T-helper 2 cell (primary cell): ENCODE data around the gene SEMA4D.

ENCODE experiments used
- DNase-seq, 5 experiments: peaks; one replicate each; pipeline versions ENCODE4 v3.0.0 to v3.0.0-alpha.2; 2012 to 2022

Gene SEMA4D

GRCh38 chr9:89351584-89352300, 146.2 kb downstream of the SEMA4D start:
- no peak for DNase-seq

DNA sequence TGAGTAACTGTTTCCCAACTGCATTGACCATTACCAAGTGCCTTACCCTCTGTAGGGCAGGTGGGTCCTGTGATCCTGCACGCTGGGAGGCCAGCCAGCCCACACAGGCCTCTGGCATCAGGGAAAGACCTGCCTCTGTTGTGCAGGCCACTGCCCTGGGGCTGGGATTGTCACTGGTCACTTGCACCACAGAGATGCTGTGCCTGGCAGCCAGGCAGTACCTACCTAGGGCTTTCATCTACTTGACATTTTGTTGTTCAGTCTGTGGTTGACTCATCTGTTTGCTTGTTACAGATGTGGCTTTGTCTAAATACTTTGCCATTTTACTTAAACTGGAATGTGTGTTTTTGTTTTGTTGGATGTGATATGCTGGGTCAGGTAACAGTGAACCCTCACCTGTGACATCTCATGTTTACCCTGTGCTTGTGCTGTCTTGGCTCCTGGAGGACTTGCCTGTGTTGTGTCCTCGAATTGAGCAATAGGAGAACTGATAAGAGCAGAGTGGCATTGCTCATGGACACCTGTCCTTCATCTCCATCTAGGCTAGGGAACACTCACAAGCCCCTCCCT, 146.8 kb downstream of the SEMA4D start:
- no peak for DNase-seq

GRCh38 chr9:89349607-89350006, 148.3 kb downstream of the SEMA4D start:
- no peak for DNase-seq

DNA sequence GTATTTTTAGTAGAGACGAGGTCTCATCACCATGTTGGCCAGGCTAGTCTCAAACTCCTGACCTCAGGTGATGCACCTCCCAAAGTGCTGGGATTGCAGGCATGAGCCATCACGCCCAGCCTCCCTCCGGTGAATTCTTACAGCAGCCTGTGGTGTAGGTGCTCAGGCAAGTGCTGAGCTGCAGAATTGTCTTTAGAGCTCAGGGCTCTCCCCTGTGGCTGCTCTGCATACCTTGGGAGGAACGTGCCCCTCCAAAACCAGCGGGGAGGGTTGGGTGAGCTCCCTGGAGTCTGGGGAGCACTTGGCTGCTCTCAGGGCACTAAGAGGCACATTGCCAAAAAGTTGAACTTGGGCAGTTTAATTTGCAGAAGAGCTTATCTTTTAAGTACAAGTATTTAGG, 150.3 kb downstream of the SEMA4D start:
- DNase-seq, result no peak

GRCh38 chr9:89346696-89347095, 151.2 kb downstream of the SEMA4D start:
- no peak for DNase-seq

DNA sequence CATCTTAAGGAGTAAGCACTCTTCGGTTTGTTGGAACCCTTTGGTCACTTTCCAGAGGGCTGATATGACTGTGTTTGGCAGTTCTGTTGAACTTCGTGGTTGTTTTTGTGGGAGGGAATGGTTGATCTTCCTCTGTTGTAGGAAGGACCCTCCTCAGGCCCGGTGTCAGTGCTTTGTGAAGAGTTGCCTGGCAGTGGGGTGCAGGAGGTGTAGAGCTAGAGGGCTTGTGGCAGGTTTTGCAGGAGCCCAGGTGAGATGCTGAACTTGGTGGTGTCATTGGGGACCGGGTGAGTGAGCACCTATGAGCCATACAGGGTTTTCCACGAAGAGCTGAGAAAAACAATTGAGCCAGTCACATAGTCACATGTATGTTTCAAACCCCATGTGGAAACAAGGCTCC, 152.4 kb downstream of the SEMA4D start:
- peak in 1 of 5 experiments; percentile 36 for DNase-seq

DNA sequence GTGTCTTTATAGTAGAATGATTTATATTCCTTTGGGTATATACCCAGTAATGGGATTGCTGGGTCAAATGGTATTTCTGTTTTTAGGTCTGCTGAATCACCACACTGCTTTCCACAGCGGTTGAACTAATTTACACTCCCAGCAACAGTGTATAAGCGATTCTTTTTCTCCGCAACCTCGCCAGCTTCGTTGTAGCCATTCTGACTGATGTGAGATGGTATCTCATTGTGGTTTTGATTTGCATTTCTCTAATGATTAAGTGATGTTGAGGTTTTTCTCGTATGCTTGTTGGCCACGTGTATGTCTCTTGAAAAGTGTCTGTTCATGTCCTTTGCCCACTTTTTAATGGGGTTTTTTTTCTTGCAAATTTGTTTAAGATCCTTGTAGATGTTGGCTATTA, 154.1 kb downstream of the SEMA4D start:
- DNase-seq, result peak in 1 of 5 experiments; percentile 85

DNA sequence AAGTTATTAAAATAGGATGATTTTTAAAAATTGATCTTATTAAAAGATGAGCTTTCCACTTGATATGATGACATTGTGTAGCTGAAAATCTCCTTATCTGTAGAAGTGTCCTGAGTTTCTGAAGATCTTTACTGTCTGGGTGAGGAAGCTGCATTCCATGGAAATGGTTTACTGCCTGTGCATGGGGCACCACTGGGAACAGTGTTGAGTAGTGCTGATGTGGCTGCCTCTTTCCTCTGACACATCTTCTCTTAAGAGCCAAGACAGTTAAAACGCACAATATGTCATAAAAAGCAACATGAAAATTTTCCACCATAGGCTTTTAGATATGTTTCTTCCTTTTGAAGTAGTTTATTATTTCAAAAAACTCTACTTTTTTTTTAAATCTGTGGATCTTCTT, 155.0 kb downstream of the SEMA4D start:
- no peak for DNase-seq

GRCh38 chr9:89342213-89342612, 155.7 kb downstream of the SEMA4D start:
- no peak for DNase-seq

- peak in 1 of 5 experiments; percentile 60 for DNase-seq
These were observed 157.6 kb downstream of the SEMA4D start for GRCh38 chr9:89340332-89340731.

DNA sequence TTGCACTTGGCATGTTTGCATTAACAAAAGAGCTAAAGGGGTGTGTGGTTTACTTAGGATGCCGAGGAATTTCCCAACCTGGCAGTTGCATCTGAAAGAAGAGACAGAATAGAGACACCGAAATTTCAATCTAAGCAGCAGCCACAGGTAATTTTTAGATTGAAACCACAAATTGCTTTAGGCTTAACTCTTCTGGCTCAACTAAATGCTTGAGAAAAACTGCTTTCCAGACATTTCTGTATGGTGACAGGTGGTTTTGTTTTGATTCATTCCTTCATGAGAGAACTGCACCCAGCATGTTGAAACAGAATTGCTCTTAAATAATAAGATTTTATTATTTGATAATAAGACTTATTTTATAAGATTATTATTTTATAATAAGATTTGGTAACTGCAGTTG, 158.1 kb downstream of the SEMA4D start:
- peak in 1 of 5 experiments; percentile 53 for DNase-seq

- no peak for DNase-seq
These were observed 167.4 kb downstream of the SEMA4D start for GRCh38 chr9:89330513-89330912.

DNA sequence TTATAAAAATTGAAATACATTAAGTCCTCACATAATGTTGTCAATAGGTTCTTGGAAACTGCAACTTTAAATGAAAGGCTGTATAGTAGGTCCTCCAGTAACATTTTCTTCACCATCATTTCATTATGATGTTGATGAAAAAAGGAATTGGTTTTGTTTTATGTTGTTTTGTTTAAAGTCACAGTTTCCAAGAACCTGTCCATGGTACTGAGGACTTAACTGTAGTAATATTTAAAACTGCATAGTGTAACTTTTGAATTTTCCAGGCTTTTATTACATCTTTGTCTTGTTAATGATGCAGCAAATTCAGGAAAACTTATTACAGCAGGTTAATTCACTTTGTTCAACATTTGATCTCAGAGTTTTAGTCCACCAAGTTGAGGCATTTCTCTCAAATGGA, 168.0 kb downstream of the SEMA4D start:
- no peak for DNase-seq

DNA sequence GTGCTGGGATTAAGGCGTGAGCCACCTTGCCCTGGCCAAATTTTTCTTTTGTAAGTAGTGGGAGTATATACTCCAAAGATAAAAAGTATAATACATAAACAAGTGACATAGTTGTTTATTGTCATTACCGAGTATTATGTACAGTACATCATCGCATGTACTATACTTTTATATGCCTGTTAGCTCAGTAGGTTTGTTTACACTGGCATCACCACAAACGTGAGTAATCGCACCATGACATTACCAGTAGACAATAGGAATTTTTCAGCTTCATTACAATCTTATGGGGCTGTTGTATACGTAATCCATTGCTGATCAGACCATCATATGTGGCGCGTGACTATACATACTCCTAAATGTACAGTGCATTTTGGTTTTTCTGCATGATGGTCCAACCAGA, 169.8 kb downstream of the SEMA4D start:
- no peak for DNase-seq

- DNase-seq, result no peak
These were observed 172.2 kb downstream of the SEMA4D start for GRCh38 chr9:89325733-89326132.

DNA sequence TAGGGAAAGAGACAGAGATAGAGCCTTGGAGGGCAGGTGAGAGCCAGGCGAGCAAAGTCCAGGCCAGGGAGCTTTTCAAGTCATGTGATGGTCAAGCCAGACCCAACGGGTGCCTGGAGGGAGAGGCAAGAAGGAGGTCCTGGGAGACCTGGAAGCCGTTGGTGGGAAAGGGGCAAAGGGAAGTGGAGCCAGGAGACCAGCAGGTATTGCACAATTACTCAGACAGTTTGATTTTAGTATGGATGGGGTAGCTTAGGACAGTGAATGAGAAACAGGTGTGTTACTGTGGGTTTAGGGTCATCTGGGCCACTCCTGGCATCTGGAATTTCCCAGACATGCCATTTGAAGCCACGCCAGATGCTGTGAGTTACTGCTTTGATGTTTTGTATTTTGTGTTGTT, 174.5 kb downstream of the SEMA4D start:
- DNase-seq, result no peak

DNA sequence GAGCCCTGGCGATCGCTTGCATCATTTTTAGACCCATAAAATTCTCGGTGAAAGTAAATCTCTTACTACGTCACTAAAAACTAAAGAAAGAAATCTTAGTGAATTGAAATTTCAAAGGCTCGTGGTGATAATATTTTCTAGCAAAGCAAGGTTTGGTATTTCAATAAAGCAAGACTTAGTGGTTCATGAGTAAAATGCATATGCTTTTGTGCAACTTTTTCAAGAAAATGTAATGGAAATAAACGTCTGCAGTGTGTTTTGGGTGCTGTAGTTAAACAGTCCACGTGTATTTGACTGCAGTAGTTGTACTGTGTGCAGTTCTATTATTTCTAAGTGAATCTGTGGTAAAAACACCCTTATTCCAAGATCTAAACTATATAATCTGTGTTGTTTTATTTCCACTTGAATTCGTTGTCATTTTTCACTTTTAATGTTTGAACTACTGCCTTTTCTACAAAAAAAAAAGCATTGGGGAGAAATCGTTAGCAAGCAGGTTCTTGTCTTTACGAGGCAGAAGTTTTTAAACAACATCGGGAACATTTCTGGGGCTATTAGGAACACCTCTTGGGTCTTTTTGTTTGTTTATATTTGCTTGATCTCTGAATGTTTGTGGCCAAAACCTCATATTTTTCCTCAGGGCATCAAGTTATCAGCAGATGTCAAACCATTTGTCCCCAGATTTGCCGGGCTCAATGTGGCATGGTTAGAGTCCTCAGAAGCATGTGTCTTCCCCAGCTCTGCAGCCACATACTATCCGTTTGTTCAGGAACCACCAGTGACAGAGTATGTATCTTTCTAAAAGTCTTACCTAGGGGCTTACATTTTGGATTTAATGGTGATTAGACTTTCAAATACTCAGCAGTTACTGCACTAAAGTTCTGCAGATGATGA, 178.7 kb downstream of the SEMA4D start:
- DNase-seq, result no peak

DNA sequence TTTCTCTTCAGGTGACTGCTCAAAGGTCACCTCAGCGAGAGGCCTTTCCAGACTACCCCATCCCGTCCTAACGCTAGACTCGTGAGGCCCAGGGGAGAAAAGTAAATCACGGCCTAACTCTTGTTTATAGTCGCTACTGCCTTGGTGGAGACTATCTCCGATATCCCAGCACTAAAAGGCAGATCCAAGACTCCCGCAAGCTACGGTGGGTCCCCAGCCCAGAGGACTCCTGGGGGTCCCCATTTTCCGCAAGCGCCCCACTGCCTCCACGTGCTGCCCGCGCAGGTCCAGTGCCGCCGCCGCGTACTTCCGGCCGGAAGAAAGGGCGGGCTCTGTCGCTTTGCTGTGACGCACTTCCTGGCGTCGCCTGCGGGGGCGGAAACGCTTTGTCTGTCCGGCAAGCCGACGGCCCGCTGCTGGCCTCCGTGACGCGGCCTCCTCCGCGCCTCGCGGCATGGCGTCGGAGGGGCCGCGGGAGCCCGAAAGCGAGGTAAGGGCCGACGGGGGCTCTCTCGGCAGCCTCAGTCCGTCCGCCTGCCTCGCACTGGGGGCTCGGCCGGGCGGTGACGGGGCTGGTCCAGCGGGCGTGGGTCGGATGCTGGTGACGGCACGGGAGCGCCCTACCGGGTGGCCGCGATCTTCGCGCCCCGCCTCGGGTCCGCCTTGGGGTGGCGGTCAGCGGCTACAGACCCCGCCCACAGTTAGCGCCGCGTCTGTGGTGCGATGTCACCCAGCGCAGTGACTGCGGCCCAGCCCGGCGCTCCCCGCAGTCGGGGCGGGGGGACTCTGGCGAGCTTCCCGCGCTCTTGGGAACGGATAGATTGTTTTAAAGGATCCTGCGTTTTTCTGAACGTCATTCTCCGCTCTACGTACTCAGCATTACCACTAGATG, 179.5 kb downstream of the SEMA4D start, which contains the start of gene SECISBP2:
Gene SECISBP2, plus strand, starts transcription at position 378 of the 892 bp plus-strand sequence. Its CDS starts 77 bp downstream, at position 455.
- peak; percentile 82 to 97 (median 90) for DNase-seq

GRCh38 chr9:89317282-89317681, 180.6 kb downstream of the SEMA4D start:
- DNase-seq, result no peak

GRCh38 chr9:89315482-89315881, 182.4 kb downstream of the SEMA4D start:
- no peak for DNase-seq

DNA sequence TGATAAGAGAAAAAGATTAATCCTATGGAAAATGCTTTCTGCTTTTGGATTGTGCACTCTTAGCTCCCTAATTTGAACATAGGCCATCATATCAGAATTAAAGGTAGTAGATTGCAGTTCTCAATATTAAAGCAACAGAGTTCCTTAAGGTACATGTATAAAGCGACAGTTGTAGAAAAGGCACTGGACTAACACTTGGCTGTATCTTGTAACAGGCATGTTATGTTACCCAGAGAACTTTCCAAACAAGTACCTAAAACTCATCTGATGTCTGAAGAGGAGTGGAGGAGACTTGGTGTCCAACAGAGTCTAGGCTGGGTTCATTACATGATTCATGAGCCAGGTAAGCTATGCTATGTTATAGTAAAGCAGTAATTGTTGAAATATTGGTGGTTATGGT, 183.0 kb downstream of the SEMA4D start:
- DNase-seq, result no peak

DNA sequence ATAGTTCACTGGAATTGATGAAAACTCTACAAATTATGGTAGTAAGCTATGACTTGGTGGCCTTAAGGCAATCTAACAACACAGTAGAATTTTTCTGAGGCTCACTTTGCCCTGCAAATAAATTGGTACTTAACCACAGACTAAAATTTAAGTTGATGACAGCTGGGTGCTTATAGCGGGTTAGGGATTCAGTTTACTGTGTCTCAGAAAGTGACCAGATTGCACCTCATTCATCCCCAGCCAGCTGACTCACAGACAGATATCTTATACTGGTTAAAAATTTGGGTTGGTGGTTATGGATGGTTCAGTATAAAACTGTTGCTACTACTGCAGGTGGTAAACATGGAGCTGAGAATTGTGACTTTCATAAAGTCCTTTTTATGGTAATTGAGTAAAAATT, 184.1 kb downstream of the SEMA4D start:
- peak in 1 of 5 experiments; percentile 55 for DNase-seq

DNA sequence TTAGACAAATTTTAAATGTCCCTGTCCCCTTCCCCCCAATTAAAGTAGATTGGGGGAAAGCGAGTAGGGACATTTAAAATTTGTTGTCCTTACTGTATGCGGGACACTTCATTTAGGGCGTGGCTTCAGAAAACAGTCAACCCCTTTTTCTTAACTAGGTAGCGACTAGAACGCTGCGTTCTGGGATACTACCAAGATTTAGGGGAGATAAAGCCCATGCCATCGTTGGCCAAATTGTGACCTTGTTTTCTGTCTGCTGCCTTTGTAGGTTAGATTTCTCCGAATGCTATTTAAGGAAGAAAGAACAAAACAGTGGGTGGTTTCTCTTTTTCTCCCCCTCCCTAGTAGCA, 185.7 kb downstream of the SEMA4D start:
- DNase-seq, result peak in 1 of 5 experiments; percentile 60
